GM12878 (cell line): ENCODE results near the gene GPR137B. TPM values are rescaled to one million over a fixed set of nuclear protein-coding genes. Genes with fewer than 3 reads are reported as not detected.

Source experiments
- CHD2 ChIP-seq: IDR thresholded peaks from 2 replicates; pipeline ENCODE4 v1.6.1; 2011; ENCODE audit warnings: low read depth, low read length, improper control_type of control experiment, borderline replicate concordance
- CUX1 ChIP-seq: IDR thresholded peaks from 2 replicates; pipeline ENCODE4 v1.6.1; 2012; ENCODE audit warnings: improper control_type of control experiment, low read depth, low read length; ENCODE audit not compliant: insufficient replicate concordance
- E4F1 ChIP-seq: fragments of 450-650 bp; IDR thresholded peaks from 2 replicates; pipeline ENCODE4 v1.6.1; 2018; ENCODE audit warnings: borderline replicate concordance, mild to moderate bottlenecking; ENCODE audit not compliant: partially characterized antibody
- FOS ChIP-seq: IDR thresholded peaks from 3 replicates; pipeline ENCODE4 v1.6.1; 2011; ENCODE audit warnings: borderline replicate concordance; ENCODE audit not compliant: insufficient read length; ENCODE audit errors: extremely low read depth
- FOXM1 ChIP-seq: IDR thresholded peaks from 2 replicates; pipeline ENCODE4 v1.6.1; 2012; ENCODE audit warnings: low read depth, mild to moderate bottlenecking, inconsistent platforms, low read length, moderate library complexity
- HCFC1 ChIP-seq: fragments of 150-350 bp; IDR thresholded peaks from 2 replicates; pipeline ENCODE4 v1.6.1; 2014; ENCODE audit warnings: low read length
- JUND ChIP-seq: IDR thresholded peaks from 2 replicates; pipeline ENCODE4 v1.6.1; 2012; ENCODE audit warnings: low read depth, mild to moderate bottlenecking, low read length, improper control_type of control experiment, moderate library complexity
- KAT2A ChIP-seq: conservative IDR thresholded peaks from 2 replicates; pipeline ENCODE4 v1.6.1; 2011; ENCODE audit warnings: low read depth, low read length; ENCODE audit not compliant: control insufficient read depth
- LARP7 ChIP-seq: fragments of 450-650 bp; IDR thresholded peaks from 2 replicates; pipeline ENCODE4 v1.6.1; 2017; ENCODE audit warnings: mild to moderate bottlenecking
- MEF2A ChIP-seq: IDR thresholded peaks from 2 replicates; pipeline ENCODE4 v1.6.1; 2011; ENCODE audit warnings: low read depth, mild to moderate bottlenecking, low read length, moderate library complexity; ENCODE audit not compliant: insufficient read depth
- NKRF ChIP-seq: fragments of 450-650 bp; conservative IDR thresholded peaks from 2 replicates; pipeline ENCODE4 v1.6.1; 2017; ENCODE audit warnings: mild to moderate bottlenecking, moderate library complexity
- RAD21 ChIP-seq: IDR thresholded peaks from 2 replicates; pipeline ENCODE4 v1.6.1; 2011; ENCODE audit warnings: mild to moderate bottlenecking, low read depth, low read length, moderate library complexity; ENCODE audit not compliant: insufficient read depth
- RAD51 ChIP-seq: fragments of 450-650 bp; IDR thresholded peaks from 2 replicates; pipeline ENCODE4 v1.6.1; 2016; ENCODE audit warnings: moderate library complexity, mild to moderate bottlenecking, inconsistent platforms
- RBBP5 ChIP-seq: fragments of 200-600 bp; sonication (generic); conservative IDR thresholded peaks from 2 replicates; pipeline ENCODE4 v1.6.1; 2016
- RCOR1 ChIP-seq: conservative IDR thresholded peaks from 2 replicates; pipeline ENCODE4 v1.6.1; 2012; ENCODE audit warnings: low read depth, low read length, improper control_type of control experiment
- RELB ChIP-seq: fragments of 450-650 bp; IDR thresholded peaks from 2 replicates; pipeline ENCODE4 v1.6.1; 2017; ENCODE audit warnings: low read depth, mild to moderate bottlenecking, moderate library complexity
- TCF7 ChIP-seq: IDR thresholded peaks from 2 replicates; pipeline ENCODE4 v1.6.1; 2014; ENCODE audit warnings: antibody characterized with exemption, borderline replicate concordance
- YBX1 ChIP-seq: fragments of 450-650 bp; IDR thresholded peaks from 2 replicates; pipeline ENCODE4 v1.6.1; 2016; ENCODE audit warnings: antibody characterized with exemption
- ZNF207 ChIP-seq: fragments of 450-650 bp; IDR thresholded peaks from 2 replicates; pipeline ENCODE4 v1.6.1; 2014; ENCODE audit warnings: antibody characterized with exemption, mild to moderate bottlenecking, borderline replicate concordance
- ZNF622 ChIP-seq: fragments of 450-650 bp; IDR thresholded peaks from 2 replicates; pipeline ENCODE4 v1.6.1; 2017; ENCODE audit warnings: mild to moderate bottlenecking, inconsistent platforms
- polyA plus RNA-seq, 11 experiments: library from polyadenylated mRNA; depleted of rRNA in 4 of 11; unstranded in 6 of 11; stranded (reverse) in 5 of 11; fragments of >200 nt; fragmentation: Nextera tagmentation in 4 of 11; fragmentation: Illumina TruSeq in 1 of 11; extraction: Ambion mirVana in 4 of 11; extraction: Trizol in 1 of 11; gene quantifications; 1 replicate in 1 of 11; 2 replicates in 10 of 11; pipeline versions ENCODE4 v1.2.1 to v1.2.3, GENCODE V29; 2011 to 2016; ENCODE audit warnings: inconsistent platforms in 2 of 11, missing spikeins in 2 of 11, low read depth in 1 of 11
- total RNA-seq, 4 experiments: library from RNA; depleted of rRNA in 3 of 4; stranded (reverse); fragments of >200 nt in 3 of 4; fragmentation: Illumina TruSeq in 1 of 4; extraction: Trizol in 1 of 4; gene quantifications; 2 replicates each; pipeline versions ENCODE4 v1.2.1 to v1.2.3, GENCODE V29; 2013 to 2021

Gene GPR137B
- total and polyA plus RNA-seq, 10 of the 15 experiments (the other 5 are each of a cell fraction or from before 2014, with no cell fraction given): 5.4 to 20.8 (median 12.5) TPM

GRCh38 chr1:236122176-236122575 lies 20.2 kb upstream of the GPR137B start (continued):
- TF ChIP-seq CUX1 (no peak), E4F1 (no peak), JUND (peak; percentile 53; the same call in 1 of the 2 replicates), RAD51 (no peak), KAT2A (no peak), CHD2 (no peak), ZNF207 (no peak), LARP7 (no peak), RBBP5 (no peak), HCFC1 (no peak), MEF2A (peak; percentile 71), TCF7 (peak; percentile 68; the same call in 1 of the 2 replicates), RAD21 (no peak), ZNF622 (no peak), YBX1 (no peak), NKRF (no peak), RCOR1 (no peak), FOS (no peak), RELB (peak; percentile 73; the same call in 1 of the 2 replicates), FOXM1 (peak; percentile 95; the same call in 1 of the 2 replicates)
